ENCODE data around the gene KIAA0232.
"Not testable (repeated sequence)": the region's sequence is repeated elsewhere in the genome, so short reads cannot be mapped to it uniquely, and the experiment has no call there.

KIAA0232 gene

DNA sequence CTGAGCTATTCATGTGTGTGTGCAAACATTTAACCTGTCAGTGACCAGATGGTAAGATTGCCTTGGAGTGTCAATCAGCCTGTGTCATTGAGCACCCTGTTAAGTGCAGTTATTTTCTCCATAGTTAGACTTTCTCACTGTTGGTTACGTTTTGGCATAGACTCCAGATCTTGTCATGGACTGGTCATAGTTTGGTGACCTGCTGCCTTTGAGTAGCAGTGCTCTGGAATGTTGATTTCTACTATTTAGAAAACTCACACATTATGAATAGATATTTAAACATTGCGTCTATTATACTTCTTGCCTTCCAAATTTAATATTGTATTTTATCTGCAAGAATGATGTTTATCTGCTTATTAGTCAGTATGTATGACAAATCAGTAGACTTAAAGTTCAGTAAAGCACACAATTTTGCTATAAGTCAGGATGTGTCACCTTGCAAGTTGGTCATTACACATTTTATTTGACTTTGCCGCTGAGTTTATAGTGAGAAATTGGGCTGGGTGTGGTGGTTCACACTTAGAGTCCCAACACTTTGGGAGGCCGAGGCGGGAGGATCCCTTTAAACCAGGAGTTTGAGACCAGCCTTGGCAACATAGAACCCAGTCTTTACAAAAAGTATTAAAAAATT lies 42.4 kb downstream of the KIAA0232 start:
- Histone ChIP-seq H3K9me3 (ENCODE audit: control insufficient read depth, low read length) (no peaks in the 10 kb centered on the region), H3K27ac (ENCODE audit: insufficient read depth, low read depth, low read length, poor library complexity, severe bottlenecking) (no peak overlapping the region), H3K36me3 (ENCODE audit: control insufficient read depth, insufficient read depth, low read length) (peaks cover 19% of the 10 kb centered on the region), H3K27me3 (ENCODE audit: control insufficient read depth, insufficient read depth, low read length, poor library complexity, severe bottlenecking) (no peaks in the 10 kb centered on the region), H3K4me1 (ENCODE audit: control insufficient read depth, insufficient read depth, low read length) (no peaks in the 10 kb centered on the region), H3K4me3 (ENCODE audit: insufficient read depth, low read depth, low read length) (no peak overlapping the region)
- WGBS, 2 experiments = 93 to 95% methylated on average over 4 of the region's 5 CpGs

DNA sequence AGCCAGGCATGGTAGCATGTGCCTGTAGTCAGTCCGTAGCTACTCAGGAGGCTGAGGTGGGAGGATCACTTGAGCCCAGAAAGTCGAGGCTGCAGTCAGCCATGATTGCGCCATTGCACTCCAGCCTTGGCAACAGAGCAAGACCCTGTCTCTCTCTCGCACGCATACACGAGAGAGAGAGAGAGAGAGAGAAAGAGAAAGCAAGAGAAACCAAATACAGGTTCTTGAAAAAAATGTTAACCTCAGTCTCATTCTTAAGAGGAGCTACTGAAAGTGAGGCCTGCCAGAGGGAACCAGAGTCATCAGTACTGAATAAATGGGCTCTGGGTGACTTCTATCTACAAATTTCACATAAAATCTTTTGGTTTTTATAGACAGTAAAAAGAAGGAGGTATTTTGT lies 42.9 kb downstream of the KIAA0232 start:
- Histone ChIP-seq H3K27ac (ENCODE audit: insufficient read depth, low read depth, low read length, poor library complexity, severe bottlenecking) (no peak overlapping the region), H3K4me3 (ENCODE audit: insufficient read depth, low read depth, low read length) (no peak overlapping the region), H3K9me3 (ENCODE audit: control insufficient read depth, low read length) (no peaks in the 10 kb centered on the region), H3K36me3 (ENCODE audit: control insufficient read depth, insufficient read depth, low read length) (peaks cover 20% of the 10 kb centered on the region), H3K4me1 (ENCODE audit: control insufficient read depth, insufficient read depth, low read length) (no peaks in the 10 kb centered on the region), H3K27me3 (ENCODE audit: control insufficient read depth, insufficient read depth, low read length, poor library complexity, severe bottlenecking) (no peaks in the 10 kb centered on the region)
- 89 to 90% methylated on average over 6 of the region's 6 CpGs for WGBS, 2 experiments

DNA sequence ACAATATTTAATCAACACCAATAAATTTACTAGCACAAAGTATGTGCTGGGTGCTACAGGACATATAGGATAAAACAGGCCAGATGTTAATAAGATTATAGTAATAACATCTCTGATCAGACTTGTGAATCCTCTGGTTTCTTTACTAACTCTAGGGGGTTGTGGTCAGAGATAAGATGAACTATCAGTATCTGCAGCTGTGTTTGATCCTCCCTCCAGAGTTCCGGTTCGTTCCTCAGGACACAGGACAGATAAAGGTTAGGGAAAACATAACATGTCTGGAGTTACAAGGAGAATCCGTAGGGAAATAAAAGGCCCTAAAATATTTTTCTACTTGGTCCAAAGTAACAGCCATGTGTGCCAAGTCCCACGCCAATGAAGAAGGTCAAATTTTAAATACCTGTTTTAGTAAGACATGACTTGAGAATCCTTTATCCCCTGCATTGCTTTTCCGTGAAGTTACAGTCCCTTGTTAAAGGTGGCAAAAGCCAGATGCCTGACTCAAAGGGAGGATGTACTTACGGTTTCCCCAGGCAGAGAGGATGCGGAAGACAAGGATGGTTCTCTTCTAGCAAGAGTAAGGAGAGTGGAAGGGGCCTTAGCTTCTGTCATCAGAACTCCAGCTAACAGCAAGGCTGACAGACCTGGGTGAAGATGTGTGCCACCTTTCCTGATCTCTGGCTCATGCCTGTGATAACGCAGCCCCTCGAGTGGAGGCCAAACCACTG lies 44.4 kb downstream of the KIAA0232 start:
- Histone ChIP-seq H3K27me3 (ENCODE audit: control insufficient read depth, insufficient read depth, low read length, poor library complexity, severe bottlenecking) (no peaks in the 10 kb centered on the region), H3K4me3 (ENCODE audit: insufficient read depth, low read depth, low read length) (no peak overlapping the region), H3K9me3 (ENCODE audit: control insufficient read depth, low read length) (no peaks in the 10 kb centered on the region), H3K4me1 (ENCODE audit: control insufficient read depth, insufficient read depth, low read length) (no peaks in the 10 kb centered on the region), H3K27ac (ENCODE audit: insufficient read depth, low read depth, low read length, poor library complexity, severe bottlenecking) (no peak overlapping the region), H3K36me3 (ENCODE audit: control insufficient read depth, insufficient read depth, low read length) (peaks cover 23% of the 10 kb centered on the region)
- 95 to 96% methylated on average over 9 of the region's 9 CpGs for WGBS, 2 experiments

DNA sequence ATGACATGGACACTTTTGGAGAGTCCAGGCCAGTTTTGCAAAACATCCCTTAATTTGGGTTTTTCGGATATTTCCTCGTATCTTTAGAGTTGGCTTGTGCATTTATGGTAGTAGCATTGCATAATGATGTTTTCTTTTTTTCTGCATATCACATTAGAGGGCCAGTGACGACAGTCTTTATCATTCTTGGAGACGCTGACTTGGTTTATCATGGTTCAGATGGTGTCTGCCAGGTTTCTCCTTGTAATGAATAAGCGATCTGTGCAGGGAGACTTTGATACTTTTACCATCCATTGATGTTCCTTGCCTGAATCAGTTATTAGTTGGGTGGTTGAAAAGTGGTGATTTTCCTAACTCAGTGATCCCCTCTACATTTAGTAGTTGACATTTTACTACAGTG lies 46.6 kb downstream of the KIAA0232 start:
- Histone ChIP-seq H3K36me3 (ENCODE audit: control insufficient read depth, insufficient read depth, low read length) (peaks cover 23% of the 10 kb centered on the region), H3K27me3 (ENCODE audit: control insufficient read depth, insufficient read depth, low read length, poor library complexity, severe bottlenecking) (no peaks in the 10 kb centered on the region), H3K27ac (ENCODE audit: insufficient read depth, low read depth, low read length, poor library complexity, severe bottlenecking) (no peak overlapping the region), H3K9me3 (ENCODE audit: control insufficient read depth, low read length) (no peaks in the 10 kb centered on the region), H3K4me3 (ENCODE audit: insufficient read depth, low read depth, low read length) (no peak overlapping the region), H3K4me1 (ENCODE audit: control insufficient read depth, insufficient read depth, low read length) (no peaks in the 10 kb centered on the region)
- WGBS, 2 experiments = 93 to 94% methylated on average over 5 of the region's 5 CpGs

DNA sequence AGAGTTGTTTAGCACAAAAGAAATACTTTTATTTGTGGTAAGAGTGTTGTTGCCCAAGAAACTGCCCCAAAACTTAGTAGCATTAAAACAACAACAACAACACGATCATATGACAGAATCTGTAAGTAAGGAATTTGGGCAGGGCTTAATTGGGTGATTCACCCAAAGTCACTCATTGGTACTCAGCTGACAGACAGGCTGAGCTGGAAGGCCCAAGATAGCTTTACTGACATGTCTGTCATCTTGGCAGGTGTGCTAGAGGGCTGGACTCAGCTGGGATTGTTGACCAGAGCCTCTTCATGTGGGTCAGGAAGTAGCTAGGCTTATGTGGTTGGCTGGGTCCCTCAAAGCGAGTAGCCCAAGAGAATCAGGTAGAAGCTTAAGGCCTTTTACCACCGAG lies 52.3 kb downstream of the KIAA0232 start:
- Histone ChIP-seq H3K4me1 (ENCODE audit: control insufficient read depth, insufficient read depth, low read length) (no peaks in the 10 kb centered on the region), H3K27me3 (ENCODE audit: control insufficient read depth, insufficient read depth, low read length, poor library complexity, severe bottlenecking) (no peaks in the 10 kb centered on the region), H3K4me3 (ENCODE audit: insufficient read depth, low read depth, low read length) (no peak overlapping the region), H3K9me3 (ENCODE audit: control insufficient read depth, low read length) (no peaks in the 10 kb centered on the region), H3K27ac (ENCODE audit: insufficient read depth, low read depth, low read length, poor library complexity, severe bottlenecking) (no peak overlapping the region), H3K36me3 (ENCODE audit: control insufficient read depth, insufficient read depth, low read length) (peaks cover 4% of the 10 kb centered on the region)
- 96 to 98% methylated on average over 3 of the region's 3 CpGs for WGBS, 2 experiments

DNA sequence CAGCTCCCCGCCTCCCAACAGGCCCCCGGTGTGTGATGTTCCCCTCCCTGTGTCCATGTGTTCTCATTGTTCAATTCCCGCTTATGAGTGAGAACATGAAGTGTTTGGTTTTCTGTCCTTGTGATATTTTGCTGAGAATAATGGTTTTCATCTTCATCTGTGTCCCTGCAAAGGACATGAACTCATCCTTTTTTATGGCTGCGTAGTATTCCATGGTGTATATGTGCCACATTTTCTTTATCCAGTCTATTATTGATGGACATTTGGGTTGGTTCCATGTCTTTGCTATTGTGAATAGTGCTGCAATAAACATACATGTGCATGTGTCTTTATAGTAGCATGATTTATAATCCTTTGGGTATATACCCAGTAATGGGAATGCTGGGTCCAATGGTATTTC lies 53.1 kb downstream of the KIAA0232 start:
- H3K9me3 ChIP-seq (ENCODE audit: control insufficient read depth, low read length); H3K4me3 ChIP-seq (ENCODE audit: insufficient read depth, low read depth, low read length); H3K27me3 ChIP-seq (ENCODE audit: control insufficient read depth, insufficient read depth, low read length, poor library complexity, severe bottlenecking); H3K36me3 ChIP-seq (ENCODE audit: control insufficient read depth, insufficient read depth, low read length); H3K4me1 ChIP-seq (ENCODE audit: control insufficient read depth, insufficient read depth, low read length); H3K27ac ChIP-seq (ENCODE audit: insufficient read depth, low read depth, low read length, poor library complexity, severe bottlenecking): not testable (repeated sequence)
- WGBS, 2 experiments = 88 to 95% methylated on average over 3 to 4 of the region's 4 CpGs

DNA sequence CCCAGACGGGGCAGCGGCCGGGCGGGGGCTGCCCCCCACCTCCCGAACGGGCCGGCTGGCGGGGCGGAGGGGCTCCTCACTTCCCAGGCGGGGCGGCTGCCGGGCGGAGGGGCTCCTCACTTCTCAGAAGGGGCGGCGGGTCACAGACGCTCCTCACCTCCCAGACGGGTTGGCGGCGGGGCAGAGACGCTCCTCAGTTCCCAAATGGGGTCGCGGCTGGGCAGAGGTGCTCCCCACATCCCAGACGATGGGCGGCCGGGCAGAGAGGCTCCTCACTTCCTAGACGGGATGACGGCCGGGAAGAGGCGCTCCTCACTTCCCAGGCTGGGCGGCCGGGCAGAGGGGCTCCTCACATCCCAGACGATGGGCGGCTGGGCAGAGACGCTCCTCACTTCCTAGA lies 54.6 kb downstream of the KIAA0232 start:
- H3K4me1 ChIP-seq (ENCODE audit: control insufficient read depth, insufficient read depth, low read length); H3K4me3 ChIP-seq (ENCODE audit: insufficient read depth, low read depth, low read length); H3K27ac ChIP-seq (ENCODE audit: insufficient read depth, low read depth, low read length, poor library complexity, severe bottlenecking); H3K9me3 ChIP-seq (ENCODE audit: control insufficient read depth, low read length); H3K36me3 ChIP-seq (ENCODE audit: control insufficient read depth, insufficient read depth, low read length); H3K27me3 ChIP-seq (ENCODE audit: control insufficient read depth, insufficient read depth, low read length, poor library complexity, severe bottlenecking): not testable (repeated sequence)
- 96 to 97% methylated on average over 34 of the region's 34 CpGs for WGBS, 2 experiments

DNA sequence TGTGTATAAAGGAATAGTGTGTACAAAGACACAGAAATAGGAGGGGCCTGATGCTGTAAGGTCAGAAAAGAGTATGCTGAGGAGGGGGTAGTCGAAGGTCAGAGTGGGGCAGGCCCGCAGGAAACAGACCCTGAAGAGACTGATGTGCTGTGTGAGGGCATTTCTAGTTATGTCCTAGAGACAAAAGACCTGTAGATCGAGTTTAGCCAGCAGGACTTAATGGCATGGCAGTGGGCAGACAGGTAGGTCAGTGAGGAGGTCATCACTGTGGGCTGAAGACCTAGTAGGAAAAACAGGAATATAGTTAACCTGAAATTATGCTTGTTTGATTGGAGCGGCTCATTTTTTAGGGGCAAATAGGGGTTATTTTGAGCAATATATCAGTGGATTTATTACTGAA lies 57.1 kb downstream of the KIAA0232 start:
- H3K27me3 ChIP-seq (ENCODE audit: control insufficient read depth, insufficient read depth, low read length, poor library complexity, severe bottlenecking) = no peaks in the 10 kb centered on the region
- no peak overlapping the region for H3K4me3 ChIP-seq (ENCODE audit: insufficient read depth, low read depth, low read length)
- H3K9me3 ChIP-seq (ENCODE audit: control insufficient read depth, low read length) = no peaks in the 10 kb centered on the region
- H3K4me1 ChIP-seq (ENCODE audit: control insufficient read depth, insufficient read depth, low read length) = no peaks in the 10 kb centered on the region
- H3K36me3 ChIP-seq (ENCODE audit: control insufficient read depth, insufficient read depth, low read length) = peaks cover 3% of the 10 kb centered on the region
- 88 to 89% methylated on average over 4 of the region's 4 CpGs for WGBS, 2 experiments
- H3K27ac ChIP-seq (ENCODE audit: insufficient read depth, low read depth, low read length, poor library complexity, severe bottlenecking) = no peak overlapping the region

DNA sequence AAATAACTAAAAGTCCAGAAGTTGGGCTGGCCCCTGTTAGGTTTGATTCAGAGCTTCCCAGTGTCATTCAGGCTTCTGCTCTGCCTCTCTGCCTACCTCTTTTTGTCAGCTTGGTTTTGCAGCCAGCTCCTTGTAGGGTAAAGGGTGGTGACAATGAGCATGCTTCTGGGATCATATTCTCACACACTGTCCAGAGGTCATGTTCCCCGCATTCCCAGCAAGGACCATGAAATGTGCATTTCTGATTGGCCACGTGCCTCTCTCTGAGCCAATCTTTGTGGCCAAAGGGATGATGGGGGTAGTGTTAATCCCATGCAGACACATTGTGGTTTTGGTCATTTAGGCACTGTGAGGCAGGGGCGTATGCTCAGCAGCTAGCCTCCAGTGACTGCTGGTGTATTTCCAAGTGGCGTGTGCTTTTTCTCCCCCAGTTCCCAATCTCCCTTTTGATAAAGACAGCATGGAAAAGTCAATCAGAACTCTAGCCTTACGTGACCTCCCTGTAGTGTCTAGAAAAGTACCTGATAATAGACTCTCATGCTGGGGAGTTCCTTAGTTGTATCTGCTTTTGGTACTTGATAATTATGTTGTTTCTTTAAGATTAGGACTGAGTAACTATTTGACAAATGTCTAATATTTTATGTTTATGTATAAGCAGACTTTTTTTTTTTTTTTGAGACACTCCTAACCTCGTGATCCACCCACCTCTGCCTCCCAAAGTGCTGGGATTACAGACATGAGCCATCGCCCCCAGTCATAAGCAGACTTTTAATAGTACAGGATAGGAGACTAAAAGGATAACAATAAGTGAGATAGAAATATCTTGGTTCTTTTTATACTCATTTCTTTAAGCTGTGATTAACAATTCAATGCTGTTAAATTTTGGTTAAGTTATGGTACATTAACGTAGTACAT lies 57.8 kb downstream of the KIAA0232 start:
- Histone ChIP-seq H3K27ac (ENCODE audit: insufficient read depth, low read depth, low read length, poor library complexity, severe bottlenecking) (no peak overlapping the region), H3K4me3 (ENCODE audit: insufficient read depth, low read depth, low read length) (no peak overlapping the region)

DNA sequence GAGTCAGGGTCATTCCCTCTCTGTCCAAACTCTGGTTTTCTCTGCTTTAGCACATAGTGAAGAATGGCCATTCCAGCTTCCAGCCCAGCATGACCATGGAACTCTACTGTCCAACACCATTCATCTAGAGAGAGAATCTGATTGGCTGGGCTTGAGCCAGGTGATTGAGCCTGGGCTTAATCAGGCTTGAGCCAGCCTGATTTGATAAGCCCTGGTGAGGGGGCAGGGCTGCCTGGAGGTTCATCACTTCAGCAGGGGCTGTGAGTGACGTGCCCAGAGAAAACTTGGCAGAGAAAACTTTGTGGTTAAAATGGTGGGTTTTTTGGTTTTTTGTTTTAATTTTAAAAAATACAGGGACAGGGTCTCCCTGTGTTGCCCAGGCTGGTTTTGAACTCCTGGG lies 62.5 kb downstream of the KIAA0232 start:
- H3K36me3 ChIP-seq (ENCODE audit: control insufficient read depth, insufficient read depth, low read length) = peaks cover 10% of the 10 kb centered on the region
- H3K9me3 ChIP-seq (ENCODE audit: control insufficient read depth, low read length) = no peaks in the 10 kb centered on the region
- 91 to 92% methylated on average over 1 of the region's 1 CpG for whole genome bisulfite sequencing, 2 experiments
- peaks cover 8% of the 10 kb centered on the region for H3K4me1 ChIP-seq (ENCODE audit: control insufficient read depth, insufficient read depth, low read length)
- H3K27me3 ChIP-seq (ENCODE audit: control insufficient read depth, insufficient read depth, low read length, poor library complexity, severe bottlenecking) = no peaks in the 10 kb centered on the region
- no peak overlapping the region for H3K4me3 ChIP-seq (ENCODE audit: insufficient read depth, low read depth, low read length)
- no peak overlapping the region for H3K27ac ChIP-seq (ENCODE audit: insufficient read depth, low read depth, low read length, poor library complexity, severe bottlenecking)

More for the DNA sequence above, 57.8 kb downstream of the KIAA0232 start:
- H3K4me1 ChIP-seq (ENCODE audit: control insufficient read depth, insufficient read depth, low read length) = no peaks in the 10 kb centered on the region
- WGBS, 2 experiments = 83 to 84% methylated on average over 5 of the region's 8 CpGs
- peaks cover 3% of the 10 kb centered on the region for H3K36me3 ChIP-seq (ENCODE audit: control insufficient read depth, insufficient read depth, low read length)
- H3K27me3 ChIP-seq (ENCODE audit: control insufficient read depth, insufficient read depth, low read length, poor library complexity, severe bottlenecking) = no peaks in the 10 kb centered on the region
- H3K9me3 ChIP-seq (ENCODE audit: control insufficient read depth, low read length) = no peaks in the 10 kb centered on the region

Measured in ectodermal cell (in vitro differentiated cells).